CD4-positive, alpha-beta T cell (primary cell): ENCODE results near the gene DENND1B. TPM values are rescaled to one million over a fixed set of nuclear protein-coding genes. Genes with fewer than 3 reads are reported as not detected.

Experiments
- ATAC-seq: fragments of 200-7000 bp; cut with Tn5 transposase; one replicate; pipeline ENCODE4 v1.10.0; 2022; ENCODE audit warnings: mild to moderate bottlenecking; ENCODE audit not compliant: poor library complexity
- CTCF ChIA-PET: fragments of 350-600 bp; sonication (Branson Sonifier 250); formaldehyde crosslinking; loops from one replicate; lab custom pipeline; 2021; ENCODE audit warnings: antibody characterized with exemption, inconsistent platforms; lab: Charles Lee
- POLR2A ChIA-PET: fragments of 350-600 bp; sonication (Branson Sonifier 250); formaldehyde crosslinking; loops from one replicate; lab custom pipeline; 2021; ENCODE audit warnings: antibody characterized with exemption, inconsistent platforms; lab: Charles Lee
- DNase-seq, 14 experiments: peaks; one replicate each; pipeline ENCODE4 v3.0.0-alpha.2; 2013 to 2020; ENCODE audit warnings: mixed read lengths in 2 of 14
- H3K27ac ChIP-seq, 2 donors: one replicate each; pipeline versions ENCODE4 v1.5.1 to v1.7.0; 2013; ENCODE audit warnings: low read length in 2 of 2, low read depth in 1 of 2, mild to moderate bottlenecking in 1 of 2
- H3K27me3 ChIP-seq, 2 experiments: 1 replicate in 1 of 2; 2 replicates in 1 of 2; pipeline versions ENCODE4 v1.6.1 to v1.7.0; 2013; ENCODE audit warnings: low read length in 2 of 2, control low read depth in 1 of 2, mild to moderate bottlenecking in 1 of 2, moderate library complexity in 1 of 2; ENCODE audit not compliant: insufficient read depth in 2 of 2, control insufficient read depth in 1 of 2
- H3K36me3 ChIP-seq: one replicate; pipeline ENCODE4 v1.6.1; 2013; ENCODE audit warnings: low read length, control low read depth; ENCODE audit not compliant: insufficient read depth
- H3K4me1 ChIP-seq: one replicate; pipeline ENCODE4 v1.6.1; 2013; ENCODE audit warnings: low read length, control low read depth; ENCODE audit not compliant: insufficient read depth
- H3K4me3 ChIP-seq: one replicate; pipeline ENCODE4 v1.5.1; 2013; ENCODE audit warnings: mild to moderate bottlenecking, low read length, moderate library complexity
- H3K9me3 ChIP-seq, 2 experiments: 1 replicate in 1 of 2; 2 replicates in 1 of 2; pipeline versions ENCODE4 v1.6.1 to v1.7.0; 2013; ENCODE audit warnings: low read length in 2 of 2, mild to moderate bottlenecking in 2 of 2, control low read depth in 1 of 2, moderate library complexity in 1 of 2; ENCODE audit not compliant: control insufficient read depth in 1 of 2, insufficient read depth in 1 of 2
- H3K27ac Mint-ChIP-seq: one replicate; pipeline ENCODE4 v1.8.0; 2020; ENCODE audit warnings: mixed read lengths
- H3K27me3 Mint-ChIP-seq: one replicate; pipeline ENCODE4 v1.8.0; 2021; ENCODE audit warnings: mixed read lengths
- H3K36me3 Mint-ChIP-seq: one replicate; pipeline ENCODE4 v1.8.0; 2021; ENCODE audit warnings: low read depth, mixed read lengths
- H3K4me1 Mint-ChIP-seq: one replicate; pipeline ENCODE4 v1.8.0; 2021; ENCODE audit warnings: low read depth, mixed read lengths
- H3K4me3 Mint-ChIP-seq: one replicate; pipeline ENCODE4 v1.8.0; 2020; ENCODE audit warnings: mild to moderate bottlenecking, mixed read lengths
- H3K9me3 Mint-ChIP-seq: one replicate; pipeline ENCODE4 v1.8.0; 2020; ENCODE audit warnings: mixed read lengths
- CTCF ChIP-seq: fragments of 200-600 bp; IDR thresholded peaks from one replicate; pipeline ENCODE4 v1.8.0; 2022; ENCODE audit warnings: antibody characterized with exemption, mild to moderate bottlenecking
- intact Hi-C, 2 experiments: fragments of 100-400 bp; cut with DNase I in 1 of 2; cut with micrococcal nuclease in 1 of 2; formaldehyde crosslinking; loops; one replicate each; pipeline versions ENCODE4 v1.15.1 to v1.9.0; 2023 to 2025; cut with DNase I, micrococcal nuclease
- total RNA-seq, 174 experiments: library from RNA in 2 of 174; stranded (reverse) in 2 of 174; gene quantifications; one replicate each; pipeline ENCODE4 v1.2.3 and lab custom pipeline; 2021 to 2026

DENND1B gene
- total RNA-seq, 2 experiments from 2014 or later, result 23.9 to 26.5 TPM

- Histone ChIP-seq H3K4me3 (no peak overlapping the region), H3K9me3 (no peaks in the 10 kb centered on the region), H3K27me3 (no peaks in the 10 kb centered on the region), H3K4me1 (no peaks in the 10 kb centered on the region), H3K27ac (no peak overlapping the region), H3K36me3 (no peaks in the 10 kb centered on the region)
- H3K27me3 Mint-ChIP-seq, result no peaks in the 10 kb centered on the region
- intact Hi-C loops, result no loop called here
- CTCF ChIA-PET, result no interaction called here
- H3K36me3 Mint-ChIP-seq, result no peaks in the 10 kb centered on the region
- POLR2A ChIA-PET, result no interaction called here
- ATAC-seq (no peak), DNase-seq (no peak)
- no peak for TF ChIP-seq CTCF
- no peak overlapping the region for H3K4me3 Mint-ChIP-seq
- H3K9me3 Mint-ChIP-seq, result no peaks in the 10 kb centered on the region
- H3K4me1 Mint-ChIP-seq, result no peaks in the 10 kb centered on the region
- no peak overlapping the region for H3K27ac Mint-ChIP-seq
These were observed 38.5 kb upstream of the DENND1B start for GRCh38 chr1:197813741-197814140.

- ATAC-seq (no peak), DNase-seq (no peak)
- Mint-ChIP-seq H3K27me3 (no peaks in the 10 kb centered on the region), H3K36me3 (no peaks in the 10 kb centered on the region), H3K4me3 (no peak overlapping the region), H3K27ac (no peak overlapping the region), H3K4me1 (no peaks in the 10 kb centered on the region), H3K9me3 (no peaks in the 10 kb centered on the region)
- no peak overlapping the region for H3K27ac ChIP-seq
- TF ChIP-seq CTCF, result no peak
- no peaks in the 10 kb centered on the region for H3K4me1 ChIP-seq
- CTCF ChIA-PET, result no interaction called here
- no peaks in the 10 kb centered on the region for H3K27me3 ChIP-seq
- no peaks in the 10 kb centered on the region for H3K9me3 ChIP-seq
- intact Hi-C loops, result no loop called here
- no peak overlapping the region for H3K4me3 ChIP-seq
- no peaks in the 10 kb centered on the region for H3K36me3 ChIP-seq
- POLR2A ChIA-PET, result no interaction called here
These were observed 36.5 kb upstream of the DENND1B start for GRCh38 chr1:197811769-197812168.

- H3K27ac Mint-ChIP-seq, result no peak overlapping the region
- Histone ChIP-seq H3K27ac (no peak overlapping the region), H3K4me1 (no peaks in the 10 kb centered on the region), H3K27me3 (no peaks in the 10 kb centered on the region), H3K9me3 (no peaks in the 10 kb centered on the region), H3K36me3 (no peaks in the 10 kb centered on the region), H3K4me3 (no peak overlapping the region)
- CTCF ChIA-PET, result interaction anchor here (0.7 kb wide), 1 partner anchor 169 kb away, joined by 4 read pairs; no protein-coding TSS in a partner anchor
- no peaks in the 10 kb centered on the region for H3K4me1 Mint-ChIP-seq
- H3K9me3 Mint-ChIP-seq, result no peaks in the 10 kb centered on the region
- no peak for DNase-seq
- intact Hi-C loops, result no loop called here
- TF ChIP-seq CTCF, result no peak
- no peak for ATAC-seq
- no peaks in the 10 kb centered on the region for H3K36me3 Mint-ChIP-seq
- POLR2A ChIA-PET, result no interaction called here
- H3K27me3 Mint-ChIP-seq, result no peaks in the 10 kb centered on the region
- no peak overlapping the region for H3K4me3 Mint-ChIP-seq
These were observed 35.5 kb upstream of the DENND1B start for GRCh38 chr1:197810812-197811211.
